Kidney epithelial cell (primary cell): ENCODE data around the gene ATG2B. TPM values are rescaled to one million over a fixed set of nuclear protein-coding genes. Genes with fewer than 3 reads are reported as not detected.
A peak's percentile ranks its signal among the peaks of the same experiment; 100 is the strongest.

Experiments used
- DNase-seq: peaks from one replicate; pipeline ENCODE4 v3.0.0-alpha.2; 2010; ENCODE audit warnings: low read depth
- H3K27me3 ChIP-seq: 2 replicates; pipeline ENCODE4 v1.6.0; 2011; ENCODE audit warnings: low read length; ENCODE audit not compliant: control insufficient read depth, insufficient read depth
- H3K36me3 ChIP-seq: 2 replicates; pipeline ENCODE4 v1.5.1; 2011; ENCODE audit warnings: low read length; ENCODE audit not compliant: control insufficient read depth, insufficient read depth
- H3K4me3 ChIP-seq: 2 replicates; pipeline ENCODE4 v1.5.1; 2011; ENCODE audit warnings: low read depth, mild to moderate bottlenecking, control low read depth, low read length
- total RNA-seq: library from RNA; depleted of rRNA; stranded (reverse); fragments of >200 nt; gene quantifications from 2 replicates; pipeline ENCODE4 v1.2.3, GENCODE V29; 2015
- TF ChIP-seq, protein P1 (sequence below): IDR thresholded peaks from 2 replicates; pipeline ENCODE4 v1.5.1; 2011; ENCODE audit warnings: mild to moderate bottlenecking, moderate library complexity, low read length, control low read depth, inconsistent platforms; ENCODE audit not compliant: insufficient read depth, poor library complexity, severe bottlenecking

Gene ATG2B
- total RNA-seq, 1 donor from 2014 or later: 12.0 TPM

DNA sequence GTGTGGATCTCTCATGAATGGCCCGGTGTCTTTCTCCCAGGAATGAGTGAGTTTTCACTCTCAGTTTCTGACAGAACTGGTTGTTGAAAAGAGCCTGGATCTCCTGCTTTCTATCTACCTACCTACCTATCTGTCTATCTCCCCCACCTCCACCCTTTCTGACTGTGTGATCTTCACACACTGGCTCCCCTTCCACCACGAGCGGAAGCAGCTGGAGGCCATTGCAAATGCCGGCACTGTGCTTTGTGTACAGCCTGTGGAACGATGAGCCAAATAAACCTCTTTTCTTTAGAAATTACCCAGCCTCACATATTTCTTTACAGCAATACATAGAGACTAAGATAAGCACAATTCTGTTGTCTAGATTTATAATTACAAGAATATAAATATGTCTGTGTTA, 7.4 kb upstream of the ATG2B start:
- no peak for DNase-seq
- TF ChIP-seq, protein P1, sequence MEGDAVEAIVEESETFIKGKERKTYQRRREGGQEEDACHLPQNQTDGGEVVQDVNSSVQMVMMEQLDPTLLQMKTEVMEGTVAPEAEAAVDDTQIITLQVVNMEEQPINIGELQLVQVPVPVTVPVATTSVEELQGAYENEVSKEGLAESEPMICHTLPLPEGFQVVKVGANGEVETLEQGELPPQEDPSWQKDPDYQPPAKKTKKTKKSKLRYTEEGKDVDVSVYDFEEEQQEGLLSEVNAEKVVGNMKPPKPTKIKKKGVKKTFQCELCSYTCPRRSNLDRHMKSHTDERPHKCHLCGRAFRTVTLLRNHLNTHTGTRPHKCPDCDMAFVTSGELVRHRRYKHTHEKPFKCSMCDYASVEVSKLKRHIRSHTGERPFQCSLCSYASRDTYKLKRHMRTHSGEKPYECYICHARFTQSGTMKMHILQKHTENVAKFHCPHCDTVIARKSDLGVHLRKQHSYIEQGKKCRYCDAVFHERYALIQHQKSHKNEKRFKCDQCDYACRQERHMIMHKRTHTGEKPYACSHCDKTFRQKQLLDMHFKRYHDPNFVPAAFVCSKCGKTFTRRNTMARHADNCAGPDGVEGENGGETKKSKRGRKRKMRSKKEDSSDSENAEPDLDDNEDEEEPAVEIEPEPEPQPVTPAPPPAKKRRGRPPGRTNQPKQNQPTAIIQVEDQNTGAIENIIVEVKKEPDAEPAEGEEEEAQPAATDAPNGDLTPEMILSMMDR: no peak
- no peak overlapping the region for H3K4me3 ChIP-seq
- no peaks in the 10 kb centered on the region for H3K36me3 ChIP-seq
- no peaks in the 10 kb centered on the region for H3K27me3 ChIP-seq

DNA sequence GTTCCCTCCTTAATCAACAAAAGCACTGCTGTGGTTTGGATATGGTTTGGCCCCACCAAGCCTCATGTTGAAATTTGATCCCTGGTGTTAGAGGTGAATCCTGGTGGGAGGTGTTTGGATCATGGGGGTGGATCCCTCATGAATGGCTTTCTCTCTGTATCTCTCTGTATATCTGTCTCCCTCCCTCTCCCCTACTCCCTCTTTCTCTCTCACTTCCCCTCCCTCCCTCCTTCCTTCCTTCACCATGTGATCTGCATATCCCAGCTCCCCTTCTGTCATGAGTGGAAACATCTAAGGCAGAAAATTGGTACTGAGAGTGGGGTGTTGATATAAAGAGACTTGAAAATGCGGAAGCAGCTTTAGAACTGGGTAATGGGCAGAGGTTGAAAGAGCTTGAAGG, 5.4 kb upstream of the ATG2B start:
- H3K36me3 ChIP-seq: no peaks in the 10 kb centered on the region
- H3K4me3 ChIP-seq: no peak overlapping the region
- H3K27me3 ChIP-seq: no peaks in the 10 kb centered on the region
- TF ChIP-seq, protein P1: no peak
- no peak for DNase-seq

DNA sequence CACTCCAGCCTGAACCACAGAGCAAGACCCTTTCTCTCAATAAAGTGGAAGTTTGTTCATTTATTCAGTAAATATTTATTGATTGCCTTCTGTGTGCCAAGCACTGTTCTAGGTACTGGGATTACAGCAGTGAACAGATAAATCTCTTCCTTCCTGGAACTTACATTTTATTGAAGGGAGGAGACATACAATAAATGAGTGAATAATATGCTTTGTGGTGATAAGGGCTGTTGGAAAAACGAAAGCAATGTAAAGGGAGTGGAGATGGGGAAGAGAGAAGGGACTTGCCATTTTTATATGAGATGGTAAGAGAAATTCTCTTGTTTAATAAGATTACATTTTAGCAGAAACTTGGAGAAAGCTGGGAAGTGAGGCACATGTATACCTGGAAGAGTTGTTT, 1.8 kb upstream of the ATG2B start:
- no peak for DNase-seq
- Histone ChIP-seq H3K27me3 (no peaks in the 10 kb centered on the region), H3K36me3 (no peaks in the 10 kb centered on the region), H3K4me3 (no peak overlapping the region)
- TF ChIP-seq, protein P1: no peak

DNA sequence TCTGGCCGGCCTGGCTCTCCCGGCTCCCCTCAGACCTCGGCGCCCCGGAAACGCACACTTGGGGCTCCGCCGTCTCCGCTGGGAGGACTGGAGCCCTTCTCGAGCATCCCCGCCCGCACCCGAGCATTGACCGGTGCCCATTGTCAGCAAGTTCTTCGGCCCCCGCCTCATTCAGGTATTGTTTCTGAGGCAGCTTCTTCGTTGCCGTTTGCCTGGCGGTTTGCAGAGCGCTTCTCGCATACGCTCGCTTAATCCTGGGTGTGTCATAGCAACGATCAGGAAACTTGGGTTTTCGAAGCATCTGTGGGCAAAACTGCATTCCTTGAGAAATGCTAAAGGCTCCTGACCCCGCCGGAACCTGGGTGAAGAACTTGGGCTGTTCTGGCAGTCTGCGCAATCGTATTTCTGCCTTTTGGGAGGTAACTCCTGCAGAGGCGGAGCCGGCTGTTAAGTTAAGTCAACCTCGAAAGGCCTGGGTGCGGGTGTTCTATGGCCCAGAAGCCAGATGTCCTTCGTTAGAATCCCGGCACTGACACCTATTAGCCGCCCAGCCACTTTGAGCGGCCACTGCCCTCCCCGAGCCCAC, 703 bp upstream of the ATG2B start:
- Histone ChIP-seq H3K27me3 (no peaks in the 10 kb centered on the region), H3K36me3 (no peaks in the 10 kb centered on the region), H3K4me3 (peak overlapping the region; percentile 97)
- TF ChIP-seq, protein P1: no peak
- DNase-seq: peak; percentile 19

DNA sequence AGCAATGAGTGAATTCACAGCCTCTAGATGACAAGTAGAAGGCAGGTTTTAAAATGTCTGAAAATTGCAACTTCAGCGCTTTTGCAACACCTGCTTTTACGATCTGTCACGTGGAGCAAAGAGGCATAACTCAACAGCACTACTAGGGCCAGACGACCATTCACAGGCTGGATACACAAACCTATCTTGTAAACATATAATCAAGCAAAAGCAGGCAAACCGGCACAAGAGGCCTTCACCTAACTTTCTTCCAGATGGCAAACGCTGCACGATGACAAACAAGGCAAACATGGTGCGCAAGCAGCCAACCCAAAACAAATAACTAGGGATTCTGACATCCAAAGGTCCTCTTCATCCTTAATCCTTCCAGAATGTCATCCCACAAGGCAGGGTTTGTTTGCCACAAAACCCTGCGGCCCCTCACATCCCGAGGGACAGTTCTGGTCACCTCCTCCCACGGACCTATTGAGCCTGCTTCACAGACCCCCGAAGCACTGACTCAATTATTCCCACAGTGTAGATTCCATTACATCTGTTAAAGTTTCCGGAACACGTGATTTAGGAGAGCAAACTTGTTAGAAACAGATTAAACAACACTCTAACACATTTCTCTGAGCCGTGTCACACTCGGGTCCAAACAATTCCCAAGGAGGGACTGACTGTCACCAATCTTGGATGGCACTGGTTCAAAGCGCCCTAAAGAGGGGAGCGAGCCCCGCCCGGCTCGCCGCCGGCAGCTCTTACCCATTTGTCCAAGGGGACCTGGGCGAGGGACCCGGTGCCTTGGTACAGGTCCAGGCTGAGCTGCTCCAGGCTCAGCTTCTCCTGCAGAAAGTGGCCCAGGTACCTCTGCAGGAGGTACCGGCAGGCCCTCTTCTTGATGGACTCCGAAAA, 823 bp downstream of the ATG2B start:
- H3K4me3 ChIP-seq: peak overlapping the region; percentile 97
- H3K36me3 ChIP-seq: no peaks in the 10 kb centered on the region
- DNase-seq: peak; percentile 14
- H3K27me3 ChIP-seq: no peaks in the 10 kb centered on the region
- TF ChIP-seq, protein P1: no peak

DNA sequence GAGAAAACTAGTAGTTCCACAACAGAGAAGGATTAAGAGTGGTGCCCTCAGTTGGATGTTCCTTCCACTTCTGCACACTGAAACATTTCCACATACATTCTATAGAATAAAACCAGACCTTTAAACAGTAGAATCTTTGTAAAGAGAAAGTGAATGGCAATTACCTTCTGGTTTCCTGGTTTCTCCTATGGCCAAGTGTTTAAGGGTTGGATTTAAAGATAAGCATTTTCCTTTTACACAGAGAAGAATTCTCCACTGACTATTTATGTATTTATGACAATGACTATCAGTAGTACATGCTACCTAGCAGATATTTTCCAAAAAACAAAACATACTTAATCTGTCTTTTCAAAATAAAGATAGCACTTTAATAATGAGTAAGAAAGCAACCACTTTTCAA, 3.2 kb downstream of the ATG2B start:
- no peaks in the 10 kb centered on the region for H3K36me3 ChIP-seq
- no peak overlapping the region for H3K4me3 ChIP-seq
- TF ChIP-seq, protein P1: no peak
- H3K27me3 ChIP-seq: no peaks in the 10 kb centered on the region
- DNase-seq: no peak
